Esophagus muscularis mucosa (tissue), 3 donors: Measurements from ENCODE around the gene CIAO1.

Experiments
- CTCF ChIP-seq, 3 experiments: fragments of 200-600 bp in 2 of 3; fragments of 450-650 bp in 1 of 3; sonication (generic) in 2 of 3; IDR thresholded peaks; one replicate each; pipeline ENCODE4 v1.5.1; 2017 to 2019; ENCODE audit warnings: antibody characterized with exemption in 3 of 3, mild to moderate bottlenecking in 2 of 3, moderate library complexity in 1 of 3
- EP300 ChIP-seq: sonication (generic); formaldehyde crosslinking; IDR thresholded peaks from one replicate; pipeline ENCODE4 v1.6.1; 2017; ENCODE audit warnings: antibody characterized with exemption

- TF ChIP-seq EP300 (no peak), CTCF (IDR thresholded peaks at IDR 0.05) (no peak)
Measured at GRCh38 chr2:96305091-96305978, 39.3 kb downstream of the CIAO1 start, which contains the start of gene SNRNP200.
